NCI-H510A treated with DMSO at 0.1 percent for 48 hours (cell line): Measurements from ENCODE around the gene MCF2L.

Source experiments
- DNase-seq: peaks from one replicate; lab custom pipeline; 2025; lab: John Stamatoyannopoulos, UW

The MCF2L gene

DNA sequence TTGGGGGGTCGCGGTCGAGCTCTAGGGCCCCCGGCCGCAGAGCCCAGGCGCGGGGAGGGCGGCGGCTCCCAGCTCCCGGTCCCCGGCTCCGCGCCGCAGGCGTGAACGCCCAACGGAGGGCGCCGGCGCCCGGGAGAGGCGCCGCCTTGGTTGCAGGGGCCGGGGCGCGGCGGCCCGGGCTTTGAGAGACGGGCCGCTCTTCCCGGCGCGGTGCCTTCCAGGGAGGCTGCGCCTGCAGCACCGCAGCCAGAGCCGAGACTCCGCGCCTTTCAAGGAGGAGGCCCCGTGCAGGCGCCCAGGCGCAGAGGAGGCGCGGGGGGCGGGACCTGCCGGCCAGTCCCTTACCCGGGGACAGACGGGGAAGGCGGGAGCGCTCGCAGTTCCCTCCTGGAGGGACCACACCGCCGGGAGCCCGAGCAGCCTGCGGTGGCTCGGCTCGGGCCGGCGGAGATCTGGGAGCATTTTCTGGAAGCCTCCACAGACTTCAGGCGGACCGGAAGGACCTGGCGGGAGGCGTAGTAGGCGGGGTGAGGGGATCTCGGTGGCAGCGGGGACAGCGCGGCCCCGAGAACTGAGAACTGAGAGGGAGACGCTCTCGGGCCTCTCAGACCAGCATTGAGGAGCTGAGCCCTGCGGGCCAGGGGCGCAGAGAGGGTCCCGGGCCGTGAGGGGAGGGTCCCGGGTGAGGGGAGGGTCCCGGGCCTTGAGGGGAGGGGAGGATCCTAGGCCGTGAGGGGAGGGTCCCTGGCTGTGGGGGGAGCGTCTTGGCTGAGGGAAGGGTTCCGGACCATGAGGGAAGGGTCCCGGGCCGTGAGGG, 25.5 kb upstream of the MCF2L start:
- peak; percentile 39 for DNase-seq

DNA sequence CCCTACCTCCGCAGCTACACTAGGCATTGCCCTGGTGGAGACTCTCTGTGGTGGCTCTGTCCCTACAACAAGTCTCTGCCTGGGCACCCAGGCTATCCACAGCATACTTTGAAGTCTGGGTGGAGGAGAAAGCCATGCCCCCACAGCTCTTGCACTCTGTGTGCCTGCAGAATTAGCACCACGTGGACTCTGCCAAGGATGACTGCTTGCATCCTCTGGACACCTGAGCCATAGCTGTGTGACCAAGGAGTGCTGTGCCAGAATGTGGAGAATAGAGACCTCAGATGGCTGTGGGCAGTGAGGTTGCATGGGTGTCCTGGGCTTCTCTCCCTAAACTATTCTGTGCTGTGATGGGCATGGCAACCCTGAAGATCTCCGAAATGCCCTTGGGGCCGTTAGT, 21.2 kb upstream of the MCF2L start:
- DNase-seq = no peak

DNA sequence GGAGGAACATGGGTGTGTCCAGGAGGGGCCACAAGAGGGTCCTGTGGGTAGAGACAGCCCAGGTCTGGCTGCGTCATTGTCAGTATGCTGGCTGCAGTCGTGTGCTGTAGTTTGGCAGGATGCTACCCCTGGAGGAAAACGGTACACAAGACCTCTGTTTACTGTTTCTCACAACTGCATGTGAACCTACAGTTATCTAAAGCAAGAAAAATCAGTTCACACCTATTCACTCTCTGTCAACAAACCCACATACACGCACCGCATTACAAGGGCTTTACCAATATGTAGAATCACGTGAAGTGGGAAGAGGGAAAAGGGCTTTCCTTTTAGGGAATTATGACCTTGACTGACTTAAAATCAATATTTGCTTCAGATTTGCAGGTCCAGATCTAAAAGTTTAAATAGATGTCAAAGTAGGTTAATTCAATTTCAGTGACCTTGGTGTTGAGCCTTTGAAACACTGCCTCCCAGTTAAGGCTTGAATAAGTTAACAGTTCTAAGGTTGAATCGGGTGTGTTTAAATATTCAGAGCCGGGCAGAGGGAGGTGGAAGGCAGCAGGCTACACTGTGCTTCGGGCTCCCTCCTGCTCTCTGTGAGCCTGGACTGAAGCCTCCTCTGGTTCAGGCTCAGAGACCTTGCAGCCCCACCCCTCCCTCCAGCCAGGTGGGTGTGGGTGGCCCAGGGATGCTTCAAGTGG, 17.2 kb upstream of the MCF2L start:
- DNase-seq = no peak

DNA sequence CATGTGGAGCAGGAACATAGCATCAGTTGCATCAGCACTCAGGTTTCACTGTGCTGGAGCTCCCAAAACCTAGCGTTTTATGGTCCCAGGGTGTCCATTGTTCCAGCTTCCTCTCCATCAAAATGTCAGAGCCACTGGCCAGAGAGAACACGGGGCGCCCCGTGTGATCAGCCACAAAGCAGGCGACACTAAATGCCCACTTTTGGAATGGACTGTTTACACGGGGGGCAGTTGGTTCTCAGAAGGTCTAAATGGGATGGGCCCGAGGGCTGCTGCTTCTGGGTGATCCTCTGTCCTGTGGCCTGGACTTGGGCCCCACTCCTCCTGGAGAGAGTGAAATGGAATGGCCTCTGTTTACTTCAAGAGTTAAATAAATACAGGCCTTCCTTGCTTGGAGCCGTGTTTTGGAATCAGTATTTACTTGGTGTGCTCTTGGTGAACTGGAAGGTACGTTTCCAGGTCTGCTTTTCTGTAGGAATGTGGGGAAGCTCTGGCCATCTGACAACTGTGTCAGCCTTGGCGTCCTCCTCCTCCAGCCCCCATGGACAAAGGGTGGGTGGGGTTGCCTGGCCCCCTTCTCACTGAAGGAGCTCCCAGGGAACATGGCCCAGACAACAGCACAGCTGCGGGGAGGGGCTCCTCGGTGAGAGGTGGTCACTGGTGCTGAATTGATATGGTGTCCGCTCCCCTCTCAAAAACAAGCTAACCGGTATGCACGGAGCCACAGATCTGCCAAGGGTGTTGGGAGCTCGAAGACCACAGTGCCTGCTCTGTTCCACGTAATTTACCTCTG, 16.1 kb upstream of the MCF2L start:
- DNase-seq = no peak

DNA sequence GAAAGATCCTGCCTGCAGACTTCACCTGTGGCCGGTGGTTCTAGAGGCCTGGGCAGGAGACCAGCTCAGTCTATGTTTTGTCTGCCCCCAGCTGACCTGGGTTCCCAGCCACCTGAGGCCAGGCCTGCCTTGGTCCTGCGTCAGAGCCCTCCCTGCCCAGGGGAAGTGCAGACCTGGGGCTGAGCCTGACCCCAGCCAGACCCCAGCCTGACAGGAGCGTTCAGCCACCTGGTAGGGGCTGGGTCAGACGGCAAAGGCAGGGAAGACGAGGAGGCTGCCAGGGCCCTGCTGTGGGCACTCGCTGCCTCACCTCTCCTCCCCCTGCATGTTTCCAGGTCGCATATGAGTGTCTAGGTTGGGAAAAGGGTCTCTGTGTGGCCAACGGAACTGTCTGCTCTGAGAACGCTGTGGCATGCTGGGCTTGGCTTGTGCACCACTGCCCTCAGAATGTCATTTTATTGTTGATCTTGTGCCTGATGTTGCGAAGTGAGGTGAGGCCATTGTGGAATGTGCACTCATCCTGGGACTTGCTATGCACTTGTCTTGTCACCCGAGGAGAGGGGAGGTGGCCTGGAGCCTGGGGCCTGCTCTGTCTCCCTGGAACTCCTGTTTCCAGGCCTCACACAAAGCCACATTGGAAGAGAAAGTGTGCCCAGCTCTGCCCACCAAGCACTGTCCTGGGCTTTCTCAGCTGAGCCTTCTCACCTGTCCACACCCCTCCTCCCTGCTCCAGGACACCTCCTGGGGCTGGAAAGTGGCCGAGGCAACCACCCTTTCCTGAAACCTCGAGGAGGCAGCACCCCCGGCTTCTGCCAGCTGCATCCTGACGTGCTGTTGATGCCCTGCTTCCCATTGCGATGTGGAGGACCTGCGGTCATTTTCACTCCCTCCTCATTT, 15.2 kb upstream of the MCF2L start:
- peak; percentile 14 for DNase-seq

DNA sequence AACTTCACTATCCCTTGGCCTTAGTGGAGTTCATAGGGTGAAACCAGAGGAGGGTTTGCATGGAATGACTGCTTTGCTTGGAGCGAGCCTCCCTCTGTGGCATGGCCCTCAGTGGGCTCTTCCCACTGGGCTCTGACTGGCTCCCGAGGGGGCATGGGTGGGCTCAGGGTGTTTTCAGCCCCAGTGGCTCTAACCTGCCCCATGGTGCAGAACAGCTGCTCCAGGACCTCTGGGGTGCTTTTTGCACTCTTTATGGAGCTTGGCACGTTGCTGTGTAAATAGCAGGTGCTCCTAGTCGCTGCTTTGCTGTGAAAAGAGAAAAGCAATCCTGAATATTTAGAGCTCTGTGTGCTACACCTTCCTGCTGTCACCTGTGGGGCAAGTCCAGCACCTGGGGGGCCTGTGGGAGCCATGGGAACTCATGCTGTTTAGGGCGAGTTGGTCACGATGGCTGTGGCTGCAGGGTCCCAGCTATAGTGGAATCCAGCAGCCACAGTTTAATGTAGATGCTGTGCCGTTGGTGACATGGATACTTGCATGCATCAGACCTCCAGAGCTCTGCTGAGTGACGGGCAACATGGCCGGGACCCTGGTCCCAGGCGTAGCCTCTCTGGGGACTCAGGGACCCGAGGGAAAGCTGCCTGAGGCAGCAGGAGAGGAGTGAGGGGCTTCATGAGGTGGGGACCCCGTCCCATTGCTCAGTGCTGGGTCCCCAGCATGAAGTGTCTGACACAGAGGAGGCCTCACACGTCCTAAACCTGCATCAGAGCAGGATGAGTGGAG, 14.3 kb upstream of the MCF2L start:
- no peak for DNase-seq

DNA sequence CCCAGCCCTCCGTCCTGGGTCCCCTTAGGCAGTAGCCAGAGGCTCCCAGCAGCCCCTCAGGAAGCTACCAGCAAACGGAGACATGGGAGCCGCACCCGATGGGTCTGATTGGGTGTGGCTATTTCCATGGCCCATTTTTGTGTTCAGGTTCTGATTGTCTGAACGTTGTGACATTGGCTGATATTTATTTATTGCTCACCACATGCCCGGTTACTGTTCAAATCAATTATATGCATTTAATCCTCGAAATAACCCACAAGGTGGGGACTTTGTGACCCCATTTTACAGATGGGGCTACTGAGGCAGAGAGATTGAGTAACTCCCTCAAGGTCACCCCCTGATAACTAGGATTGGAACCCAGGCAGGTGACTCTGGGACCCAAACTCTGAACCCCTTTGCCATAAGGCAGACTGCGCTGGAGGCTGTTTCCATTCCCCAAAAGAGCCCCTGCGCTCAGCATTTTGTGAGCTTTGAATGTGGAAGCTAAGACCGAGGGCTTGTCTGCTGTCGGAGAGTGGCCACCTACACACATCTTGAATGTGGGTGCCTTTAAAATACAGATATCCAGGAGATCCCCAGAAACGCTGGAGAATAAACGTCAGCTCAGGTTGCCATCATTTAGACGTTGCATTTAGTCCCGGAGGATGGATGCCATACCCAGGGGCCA, 13.6 kb upstream of the MCF2L start:
- no peak for DNase-seq

DNA sequence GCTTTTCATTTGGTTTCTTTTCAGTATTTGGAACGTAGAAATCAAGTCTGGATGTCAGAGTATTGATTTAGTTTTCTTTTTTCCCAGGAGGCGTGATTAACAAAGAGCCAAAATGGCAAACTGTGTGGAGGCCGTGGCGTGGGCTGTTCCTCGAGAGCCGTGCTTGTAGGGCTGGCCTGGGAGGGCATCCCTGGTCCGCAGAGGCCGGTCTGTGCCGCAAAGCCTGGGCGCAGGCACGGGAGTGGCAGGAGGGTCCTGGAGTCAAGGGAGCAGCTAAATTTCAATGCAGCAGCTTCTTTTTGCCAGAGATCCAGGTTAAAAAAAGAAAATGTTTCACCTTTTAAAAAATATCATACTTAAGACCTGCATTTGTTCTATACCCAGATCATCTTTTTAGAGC, 13.1 kb upstream of the MCF2L start:
- DNase-seq = no peak

DNA sequence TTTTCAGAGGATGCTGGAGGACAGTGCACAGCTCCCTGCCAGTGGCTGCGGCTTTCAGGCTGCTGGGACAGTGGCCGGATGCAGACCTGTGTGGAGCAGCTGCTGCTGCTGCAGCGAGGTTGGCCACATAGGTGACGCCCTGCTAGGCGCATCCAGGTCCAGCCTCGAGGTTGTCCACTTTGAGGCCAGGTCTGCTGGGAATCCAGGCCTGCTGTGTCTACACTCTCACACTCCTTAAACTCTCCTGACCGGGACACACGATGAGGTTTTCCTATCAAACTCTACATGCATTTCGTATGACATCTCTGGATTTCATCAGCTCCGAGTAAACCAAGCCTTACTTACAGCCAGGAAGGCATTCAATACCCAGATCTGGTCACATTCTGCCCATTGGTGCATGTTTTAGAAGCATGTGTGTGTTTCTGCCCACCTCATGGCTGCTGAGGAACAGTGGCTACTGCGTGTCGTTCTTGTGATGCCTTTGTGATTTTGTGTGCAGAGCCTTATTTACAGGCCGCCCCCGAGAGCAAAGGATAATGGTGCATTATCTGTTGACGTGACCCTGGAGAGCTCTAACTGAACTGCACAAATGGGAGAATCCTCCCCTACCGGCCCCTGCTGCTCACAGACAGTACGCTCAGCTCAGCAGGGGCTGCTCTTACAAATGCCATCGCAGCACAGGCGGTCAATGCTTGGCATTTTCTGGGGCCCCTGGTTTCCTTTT, 12.3 kb upstream of the MCF2L start:
- DNase-seq = no peak

DNA sequence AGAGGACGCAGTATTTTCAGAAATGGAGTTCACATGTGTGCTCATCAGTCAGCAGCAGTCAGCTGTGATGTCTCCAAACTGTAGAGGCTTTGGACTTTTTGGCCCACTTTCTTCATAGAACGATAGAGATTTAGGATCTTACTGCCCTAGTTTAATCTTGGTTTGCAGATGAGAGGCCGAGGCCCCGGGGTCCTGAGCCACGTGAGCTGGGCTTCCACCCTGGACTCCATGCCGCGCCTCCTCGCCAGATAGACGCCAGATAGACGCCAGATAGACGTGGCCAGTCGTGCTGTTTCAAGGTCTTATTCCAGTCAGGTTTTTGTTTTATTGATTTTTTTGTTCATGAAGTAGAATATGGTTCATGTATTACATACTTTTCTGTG, 11.7 kb upstream of the MCF2L start:
- no peak for DNase-seq

DNA sequence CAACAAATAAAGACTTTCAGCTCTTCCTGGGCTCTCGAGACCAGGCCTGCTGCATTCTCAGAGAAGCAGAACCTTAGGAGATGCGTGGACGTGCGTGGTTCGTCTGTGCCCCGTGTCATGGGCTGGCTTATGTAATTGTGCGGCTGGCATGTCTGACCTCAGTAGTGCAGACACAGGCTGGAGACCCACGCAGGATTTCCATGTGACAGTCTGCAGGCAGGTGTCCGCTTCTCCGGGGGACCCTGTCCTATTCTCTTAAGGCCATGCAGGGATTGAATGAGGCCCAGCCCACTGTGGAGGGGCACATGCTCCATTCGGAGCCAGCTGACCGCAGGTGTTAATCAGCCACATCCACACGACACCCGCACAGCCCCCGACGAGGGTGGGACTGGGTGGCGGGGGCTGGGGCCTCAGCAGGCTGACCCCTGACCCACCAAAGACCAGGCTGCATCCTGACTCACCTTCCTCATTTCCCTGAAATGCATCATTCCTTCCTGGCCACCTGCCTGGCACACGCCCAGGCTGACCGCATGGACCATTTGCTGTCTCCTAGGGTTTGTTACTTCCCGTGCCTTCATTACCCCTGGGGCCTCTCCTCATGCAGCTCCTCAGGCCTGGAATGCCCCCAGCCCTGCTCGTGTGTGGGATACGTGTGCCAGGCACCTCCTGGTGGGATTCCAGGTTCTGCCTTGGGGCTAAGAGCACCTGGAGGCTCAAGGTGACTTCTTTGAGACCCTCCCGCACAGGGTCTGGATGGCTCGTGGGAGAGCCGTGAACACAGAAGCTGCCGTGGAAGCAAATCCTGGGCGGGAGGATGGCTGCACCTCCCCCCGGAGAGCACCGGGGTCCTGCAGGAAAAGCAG, 10.7 kb upstream of the MCF2L start:
- no peak for DNase-seq

DNA sequence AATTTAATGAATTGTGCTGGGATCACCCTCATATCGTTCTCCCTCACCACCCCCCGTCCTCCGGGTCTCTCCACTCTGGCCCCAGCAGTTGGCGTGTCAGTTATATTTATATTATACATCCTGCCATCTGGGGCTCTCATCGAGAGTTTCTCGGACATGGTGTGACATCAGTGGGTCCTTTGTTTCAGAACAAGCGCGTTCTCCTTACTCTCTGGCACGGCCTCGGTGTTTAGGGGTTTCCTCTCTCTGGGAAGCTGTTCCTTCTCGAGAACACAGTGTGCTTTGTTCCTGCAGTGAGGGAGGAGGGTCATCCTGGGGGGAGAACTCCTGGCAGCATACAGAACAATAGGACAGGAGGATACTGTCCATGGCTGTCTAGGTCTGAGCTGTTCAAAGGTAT, 9.8 kb upstream of the MCF2L start:
- no peak for DNase-seq

DNA sequence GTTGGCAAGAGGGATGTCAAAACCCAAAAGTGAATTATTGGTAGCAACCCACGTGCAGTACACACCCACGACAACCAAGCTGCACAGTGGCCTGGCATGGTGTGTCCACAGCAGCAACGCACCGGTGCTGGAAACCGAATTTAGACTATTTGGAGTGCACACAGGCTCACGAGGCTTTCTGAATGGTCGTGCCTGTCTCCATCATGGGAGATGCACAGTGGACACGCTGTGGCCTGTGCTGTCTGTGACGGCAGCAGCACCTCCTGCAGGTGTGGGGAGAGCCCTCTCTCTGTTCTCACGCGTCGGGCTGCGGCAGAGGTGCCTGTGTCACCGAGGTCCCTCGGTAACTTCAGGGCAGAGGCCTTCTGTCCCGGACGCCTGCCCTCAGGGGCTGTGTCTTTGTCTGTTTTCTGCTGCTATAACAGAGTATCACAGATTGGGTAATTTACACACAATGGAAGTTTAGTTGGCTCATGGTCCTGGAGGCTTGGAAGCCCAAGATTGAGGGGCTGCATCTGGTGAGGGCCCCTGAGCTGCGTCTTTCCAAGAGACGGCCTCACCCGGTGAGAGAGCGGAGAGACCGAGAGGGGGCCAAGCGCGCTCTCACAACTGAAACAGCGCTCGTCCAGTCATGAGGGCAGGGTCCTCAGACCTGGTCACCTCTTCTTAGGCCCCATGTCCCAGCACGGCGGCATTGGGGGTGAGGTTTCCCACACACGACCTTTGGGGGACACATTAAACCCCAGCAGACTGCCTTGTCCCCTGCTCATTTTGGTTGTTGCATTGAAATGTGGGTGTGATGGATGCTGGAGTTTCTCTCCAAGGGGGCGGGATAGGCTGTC, 9.1 kb upstream of the MCF2L start:
- no peak for DNase-seq

DNA sequence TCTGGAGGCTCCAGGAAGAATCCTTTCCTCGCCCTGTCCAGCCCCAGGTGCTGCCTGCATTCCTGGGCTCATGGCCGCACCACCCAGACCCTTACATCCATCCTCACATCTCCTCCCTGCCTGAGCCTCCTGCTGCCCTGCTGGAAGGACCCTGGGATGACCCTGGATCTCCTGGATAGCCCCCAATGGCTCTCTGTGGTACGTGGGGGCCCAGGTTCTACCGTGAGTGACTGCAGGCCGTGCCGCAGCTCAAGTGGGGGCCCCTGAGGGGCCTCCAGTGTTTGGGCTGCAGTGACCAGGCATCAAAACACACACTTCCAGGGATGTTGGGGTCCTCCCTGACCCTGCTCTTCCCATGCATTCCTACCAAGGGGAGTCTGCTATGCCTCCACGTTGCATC, 8.3 kb upstream of the MCF2L start:
- no peak for DNase-seq

DNA sequence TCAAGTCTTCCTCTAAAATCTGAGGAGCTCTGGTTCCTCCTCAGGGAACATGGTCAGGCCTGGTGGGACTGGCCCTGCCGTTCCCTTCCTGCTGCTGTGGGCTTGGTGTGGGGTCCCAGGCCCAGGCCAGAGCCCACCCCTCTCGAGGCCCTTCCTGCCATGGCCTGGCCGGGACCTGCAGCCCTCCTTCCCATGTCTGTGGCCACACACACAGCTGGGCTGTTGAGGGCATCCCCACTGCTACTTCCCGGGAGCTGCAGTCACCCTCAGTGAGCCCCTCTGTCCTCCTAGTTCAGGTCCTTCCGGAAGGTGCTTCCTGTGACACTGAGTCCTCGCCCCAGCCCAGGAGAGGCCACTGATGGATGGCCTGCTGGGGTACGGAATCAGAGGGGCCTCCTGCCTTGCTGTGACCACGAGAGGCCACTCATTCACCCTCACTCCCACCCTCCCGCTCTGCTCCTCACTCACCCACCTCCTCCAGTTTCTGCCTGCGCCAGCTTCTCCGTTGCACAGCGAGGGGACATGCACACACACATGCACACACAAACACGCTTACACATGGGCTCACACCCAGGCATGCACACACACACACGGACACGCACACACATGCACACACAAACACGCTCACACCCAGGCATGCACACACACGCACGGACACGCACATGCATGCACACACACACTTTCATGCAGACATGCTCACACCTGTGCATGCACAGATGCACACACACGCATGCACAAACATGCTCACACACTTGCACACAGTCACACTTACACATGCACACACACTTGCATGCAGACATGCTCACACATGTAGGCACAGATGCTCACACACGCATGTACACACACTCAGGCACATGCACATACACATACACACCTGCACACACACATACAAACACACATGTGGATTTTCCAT, 7.3 kb upstream of the MCF2L start:
- DNase-seq = no peak

DNA sequence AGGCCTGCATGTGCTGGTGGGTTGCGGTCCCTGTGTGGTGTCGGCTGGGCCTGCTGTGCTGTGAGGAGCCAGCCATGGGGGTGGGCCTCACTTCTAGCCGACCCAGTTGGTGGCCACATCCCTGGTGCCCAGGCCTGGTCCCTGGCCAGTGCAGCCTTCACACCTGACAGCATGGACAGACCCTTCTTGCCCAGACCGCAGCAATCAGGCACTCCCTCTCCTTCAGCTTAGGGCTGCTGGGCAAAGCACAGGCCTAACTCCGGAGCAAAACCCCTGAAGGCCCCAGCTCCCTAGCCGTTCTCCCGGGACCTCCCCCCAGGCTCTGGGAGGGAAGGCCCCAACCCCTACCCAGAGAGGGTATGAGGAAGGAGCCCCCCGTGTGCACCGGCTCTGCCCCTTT, 6.6 kb upstream of the MCF2L start:
- DNase-seq = no peak
